Natural killer cell treated with Interleukin-12 subunit alpha and Interleukin-12 subunit beta and Interleukin-15 and Interleukin-18, amount 100 ng/mL, for 72 hours (primary cell): ENCODE measurements around the gene CFAP251. TPM values are rescaled to one million over a fixed set of nuclear protein-coding genes. Genes with fewer than 3 reads are reported as not detected.

ENCODE experiments used
- ATAC-seq, 2 donors: fragments of 150-1000 bp; cut with Tn5 transposase in 1 of 2; sonication (Bioruptor Pico), chemical (Tn5 transposase) in 1 of 2; 2 replicates each; pipeline ENCODE4 v1.10.0; 2021
- DNase-seq: peaks from one replicate; pipeline ENCODE4 v3.0.0; 2022; ENCODE audit warnings: low spot score
- H3K27ac Mint-ChIP-seq, 2 donors: 1 replicate in 1 of 2; 2 replicates in 1 of 2; pipeline ENCODE4 v1.8.0; 2022; ENCODE audit warnings: mixed read lengths in 2 of 2, mild to moderate bottlenecking in 1 of 2, moderate library complexity in 1 of 2
- H3K27me3 Mint-ChIP-seq, 2 donors: 1 replicate in 1 of 2; 2 replicates in 1 of 2; pipeline ENCODE4 v1.8.0; 2022; ENCODE audit warnings: mixed read lengths in 2 of 2
- H3K36me3 Mint-ChIP-seq: one replicate; pipeline ENCODE4 v1.8.0; 2022; ENCODE audit warnings: mixed read lengths
- H3K4me1 Mint-ChIP-seq, 2 donors: 1 replicate in 1 of 2; 2 replicates in 1 of 2; pipeline ENCODE4 v1.8.0; 2022; ENCODE audit warnings: low read depth in 2 of 2, mixed read lengths in 2 of 2, mild to moderate bottlenecking in 1 of 2
- H3K4me3 Mint-ChIP-seq: one replicate; pipeline ENCODE4 v1.8.0; 2022; ENCODE audit warnings: mixed read lengths
- H3K9me3 Mint-ChIP-seq: 2 replicates; pipeline ENCODE4 v1.8.0; 2022; ENCODE audit warnings: mixed read lengths
- total RNA-seq, 2 donors: library from RNA; stranded (reverse); gene quantifications; one replicate each; pipeline ENCODE4 v1.2.3, GENCODE V29; 2022

The CFAP251 gene
- total RNA-seq, 2 donors from 2014 or later, result 2.0 to 2.9 TPM

GRCh38 chr12:122021193-122021821 lies 102.9 kb downstream of the CFAP251 start:
- H3K27ac Mint-ChIP-seq, result no peak overlapping the region

GRCh38 chr12:122021822-122022392 lies 103.5 kb downstream of the CFAP251 start, which contains the start of gene BCL7A:
BCL7A (plus strand) TSS chr12:122021884; CDS start chr12:122022092, 208 bp downstream.
- Mint-ChIP-seq H3K4me3 (peak within 1 kb of the TSS; percentile 80), H3K9me3 (no peaks in the 10 kb centered on the region), H3K27ac (no peak within 1 kb of the TSS), H3K27me3 (peaks cover 25 to 32% of the 10 kb centered on the region in 2 donors), H3K4me1 (peaks cover 0 to 8% of the 10 kb centered on the region in 2 donors), H3K36me3 (peaks cover 9% of the 10 kb centered on the region)
- ATAC-seq, result peak; percentile 70 to 86
- no peak for DNase-seq

More at GRCh38 chr12:122021193-122021821, 102.9 kb downstream of the CFAP251 start:
- Mint-ChIP-seq H3K4me3 (peak overlapping the region; percentile 80), H3K9me3 (no peaks in the 10 kb centered on the region), H3K27me3 (peaks cover 23 to 26% of the 10 kb centered on the region in 2 donors), H3K4me1 (peaks cover 0 to 8% of the 10 kb centered on the region in 2 donors), H3K36me3 (peaks cover 9% of the 10 kb centered on the region)
- ATAC-seq (no peak), DNase-seq (no peak)

GRCh38 chr12:122022393-122023338 lies 104.3 kb downstream of the CFAP251 start:
- peaks cover 9% of the 10 kb centered on the region for H3K36me3 Mint-ChIP-seq
- H3K4me1 Mint-ChIP-seq, result peaks cover 0 to 8% of the 10 kb centered on the region in 2 donors
- DNase-seq (no peak), ATAC-seq (peak; percentile 12 to 34)
- no peak overlapping the region for H3K27ac Mint-ChIP-seq
- H3K27me3 Mint-ChIP-seq, result peaks cover 25 to 35% of the 10 kb centered on the region in 2 donors
- H3K4me3 Mint-ChIP-seq, result peak overlapping the region; percentile 64
- no peaks in the 10 kb centered on the region for H3K9me3 Mint-ChIP-seq

- Mint-ChIP-seq H3K36me3 (peaks cover 9% of the 10 kb centered on the region), H3K27me3 (peaks cover 25 to 37% of the 10 kb centered on the region in 2 donors), H3K4me3 (peak overlapping the region; percentile 64), H3K9me3 (no peaks in the 10 kb centered on the region), H3K27ac (no peak overlapping the region), H3K4me1 (peaks cover 1 to 10% of the 10 kb centered on the region in 2 donors)
- ATAC-seq, result no peak
- no peak for DNase-seq
These were observed 105.1 kb downstream of the CFAP251 start for GRCh38 chr12:122023339-122024131.

GRCh38 chr12:122024132-122024785 lies 105.9 kb downstream of the CFAP251 start:
- H3K4me3 Mint-ChIP-seq, result no peak overlapping the region
- no peak overlapping the region for H3K27ac Mint-ChIP-seq
- peaks cover 9 to 17% of the 10 kb centered on the region in 2 donors for H3K4me1 Mint-ChIP-seq
- ATAC-seq (no peak), DNase-seq (no peak)
- H3K27me3 Mint-ChIP-seq, result peaks cover 26 to 37% of the 10 kb centered on the region in 2 donors
- H3K36me3 Mint-ChIP-seq, result peaks cover 5% of the 10 kb centered on the region
- no peaks in the 10 kb centered on the region for H3K9me3 Mint-ChIP-seq

- Mint-ChIP-seq H3K4me1 (peaks cover 17 to 21% of the 10 kb centered on the region in 2 donors), H3K9me3 (no peaks in the 10 kb centered on the region), H3K36me3 (no peaks in the 10 kb centered on the region), H3K4me3 (no peak overlapping the region), H3K27me3 (peaks cover 24 to 33% of the 10 kb centered on the region in 2 donors), H3K27ac (no peak overlapping the region)
- ATAC-seq (no peak), DNase-seq (no peak)
These were observed 108.4 kb downstream of the CFAP251 start for GRCh38 chr12:122026706-122027333.

GRCh38 chr12:122028165-122028904 lies 109.9 kb downstream of the CFAP251 start:
- Mint-ChIP-seq H3K27me3 (peaks cover 22 to 33% of the 10 kb centered on the region in 2 donors), H3K27ac (peak overlapping the region; percentile 5 to 27), H3K36me3 (no peaks in the 10 kb centered on the region), H3K4me1 (peaks cover 17 to 18% of the 10 kb centered on the region in 2 donors), H3K4me3 (no peak overlapping the region), H3K9me3 (no peaks in the 10 kb centered on the region)
- DNase-seq (no peak), ATAC-seq (no peak)

- peak; percentile 87 to 94 for ATAC-seq
- Mint-ChIP-seq H3K9me3 (no peaks in the 10 kb centered on the region), H3K36me3 (no peaks in the 10 kb centered on the region), H3K4me3 (no peak overlapping the region), H3K4me1 (peaks cover 17% of the 10 kb centered on the region in 2 donors), H3K27ac (peak overlapping the region; percentile 5 to 27), H3K27me3 (peaks cover 21 to 33% of the 10 kb centered on the region in 2 donors)
- DNase-seq, result peak; percentile 83
These were observed 110.6 kb downstream of the CFAP251 start for GRCh38 chr12:122028905-122029560.

- Mint-ChIP-seq H3K27ac (peak overlapping the region in 1 of 2 donors; percentile 5), H3K4me1 (peaks cover 17% of the 10 kb centered on the region in 2 donors), H3K27me3 (peaks cover 21 to 33% of the 10 kb centered on the region in 2 donors), H3K36me3 (no peaks in the 10 kb centered on the region), H3K4me3 (no peak overlapping the region), H3K9me3 (no peaks in the 10 kb centered on the region)
- ATAC-seq (no peak), DNase-seq (no peak)
These were observed 111.4 kb downstream of the CFAP251 start for GRCh38 chr12:122029620-122030423.

GRCh38 chr12:122030424-122031035 lies 112.1 kb downstream of the CFAP251 start:
- DNase-seq, result no peak
- Mint-ChIP-seq H3K9me3 (no peaks in the 10 kb centered on the region), H3K27me3 (peaks cover 18 to 33% of the 10 kb centered on the region in 2 donors), H3K27ac (no peak overlapping the region), H3K36me3 (no peaks in the 10 kb centered on the region), H3K4me3 (no peak overlapping the region), H3K4me1 (peaks cover 17% of the 10 kb centered on the region in 2 donors)
- ATAC-seq, result no peak
